ENCODE data around the gene PEX16. TPM values are rescaled to one million over a fixed set of nuclear protein-coding genes. Genes with fewer than 3 reads are reported as not detected.

The PEX16 gene
- total and polyA plus RNA-seq, 11 donors = 10.4 to 22.8 (median 16.3) TPM

DNA sequence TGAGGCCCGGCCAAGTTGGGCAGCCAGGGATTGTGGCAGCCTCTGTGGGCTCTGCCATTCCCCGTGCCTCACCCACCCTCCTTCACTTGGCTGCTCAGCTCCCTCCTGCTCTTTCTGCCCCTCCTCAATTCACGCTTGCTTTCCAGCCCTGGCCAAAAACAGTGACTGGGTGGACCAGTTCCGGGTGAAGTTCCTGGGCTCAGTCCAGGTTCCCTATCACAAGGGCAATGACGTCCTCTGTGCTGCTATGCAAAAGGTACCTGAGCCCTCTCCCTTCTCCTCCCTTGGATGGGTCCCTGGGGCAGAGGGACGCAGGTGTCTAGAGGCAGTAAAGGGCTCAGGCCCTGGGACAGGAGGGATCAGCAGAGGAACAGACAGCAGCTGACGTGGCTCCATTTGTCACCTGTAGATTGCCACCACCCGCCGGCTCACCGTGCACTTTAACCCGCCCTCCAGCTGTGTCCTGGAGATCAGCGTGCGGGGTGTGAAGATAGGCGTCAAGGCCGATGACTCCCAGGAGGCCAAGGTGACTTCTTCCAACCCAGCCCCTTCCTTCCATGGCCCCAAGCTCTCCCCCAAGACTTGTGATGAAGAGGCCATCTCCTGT is 13.3 kb downstream of the PEX16 start:
- Histone ChIP-seq H3K9me3 (no peaks in the 10 kb centered on the region), H3K36me3 (peaks cover 0 to 18% (median 3%) of the 10 kb centered on the region in 9 donors), H3K27me3 (peaks cover 0 to 13% (median 0%) of the 10 kb centered on the region in 9 donors), H3K27ac (no peak overlapping the region), H3K4me1 (peaks cover 5 to 28% (median 14%) of the 10 kb centered on the region in 12 donors), H3K4me3 (no peak overlapping the region)
- intact Hi-C loops (cut with DNase I) = no loop called here
- DNase-seq (no peak), ATAC-seq (no peak)
- TF ChIP-seq, protein P1, sequence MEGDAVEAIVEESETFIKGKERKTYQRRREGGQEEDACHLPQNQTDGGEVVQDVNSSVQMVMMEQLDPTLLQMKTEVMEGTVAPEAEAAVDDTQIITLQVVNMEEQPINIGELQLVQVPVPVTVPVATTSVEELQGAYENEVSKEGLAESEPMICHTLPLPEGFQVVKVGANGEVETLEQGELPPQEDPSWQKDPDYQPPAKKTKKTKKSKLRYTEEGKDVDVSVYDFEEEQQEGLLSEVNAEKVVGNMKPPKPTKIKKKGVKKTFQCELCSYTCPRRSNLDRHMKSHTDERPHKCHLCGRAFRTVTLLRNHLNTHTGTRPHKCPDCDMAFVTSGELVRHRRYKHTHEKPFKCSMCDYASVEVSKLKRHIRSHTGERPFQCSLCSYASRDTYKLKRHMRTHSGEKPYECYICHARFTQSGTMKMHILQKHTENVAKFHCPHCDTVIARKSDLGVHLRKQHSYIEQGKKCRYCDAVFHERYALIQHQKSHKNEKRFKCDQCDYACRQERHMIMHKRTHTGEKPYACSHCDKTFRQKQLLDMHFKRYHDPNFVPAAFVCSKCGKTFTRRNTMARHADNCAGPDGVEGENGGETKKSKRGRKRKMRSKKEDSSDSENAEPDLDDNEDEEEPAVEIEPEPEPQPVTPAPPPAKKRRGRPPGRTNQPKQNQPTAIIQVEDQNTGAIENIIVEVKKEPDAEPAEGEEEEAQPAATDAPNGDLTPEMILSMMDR (IDR thresholded peaks at IDR 0.05) = no peak
- no peak for TF ChIP-seq POLR2A (IDR thresholded peaks at IDR 0.05)
- WGBS, 4 donors = 82 to 84% (median 83%) methylated on average over 15 of the region's 15 CpGs

DNA sequence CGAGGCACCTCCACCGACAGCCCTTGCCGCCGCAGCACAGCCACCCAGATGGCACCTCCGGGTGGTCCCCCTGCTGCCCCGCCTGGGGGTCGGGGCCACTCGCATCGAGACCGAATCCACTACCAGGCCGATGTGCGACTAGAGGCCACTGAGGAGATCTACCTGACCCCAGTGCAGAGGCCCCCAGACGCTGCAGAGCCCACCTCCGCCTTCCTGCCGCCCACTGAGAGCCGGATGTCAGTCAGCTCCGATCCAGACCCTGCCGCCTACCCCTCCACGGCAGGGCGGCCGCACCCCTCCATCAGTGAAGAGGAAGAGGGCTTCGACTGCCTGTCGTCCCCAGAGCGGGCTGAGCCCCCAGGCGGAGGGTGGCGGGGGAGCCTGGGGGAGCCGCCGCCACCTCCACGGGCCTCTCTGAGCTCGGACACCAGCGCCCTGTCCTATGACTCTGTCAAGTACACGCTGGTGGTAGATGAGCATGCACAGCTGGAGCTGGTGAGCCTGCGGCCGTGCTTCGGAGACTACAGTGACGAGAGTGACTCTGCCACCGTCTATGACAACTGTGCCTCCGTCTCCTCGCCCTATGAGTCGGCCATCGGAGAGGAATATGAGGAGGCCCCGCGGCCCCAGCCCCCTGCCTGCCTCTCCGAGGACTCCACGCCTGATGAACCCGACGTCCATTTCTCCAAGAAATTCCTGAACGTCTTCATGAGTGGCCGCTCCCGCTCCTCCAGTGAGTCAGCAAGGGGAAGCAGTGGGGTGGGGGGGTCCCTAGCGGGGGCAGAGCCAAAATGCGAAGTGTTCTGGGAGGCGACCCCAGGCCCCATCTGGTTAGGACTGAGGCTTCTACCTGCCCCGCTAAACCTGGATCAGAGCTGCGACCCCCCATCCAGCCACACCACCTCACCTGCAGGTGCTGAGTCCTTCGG is 15.0 kb downstream of the PEX16 start:
- peaks cover 0 to 17% (median 0%) of the 10 kb centered on the region in 9 donors for H3K36me3 ChIP-seq
- TF ChIP-seq POLR2A (IDR thresholded peaks at IDR 0.05) = no peak
- TF ChIP-seq, protein P1 (IDR thresholded peaks at IDR 0.05) = no peak
- DNase-seq = no peak
- H3K27me3 ChIP-seq = peaks cover 0 to 24% (median 0%) of the 10 kb centered on the region in 9 donors
- H3K9me3 ChIP-seq = no peaks in the 10 kb centered on the region
- no peak for ATAC-seq
- no peak overlapping the region for H3K27ac ChIP-seq
- H3K4me1 ChIP-seq = peaks cover 5 to 29% (median 23%) of the 10 kb centered on the region in 12 donors
- 94 to 96% (median 94%) methylated on average over 37 to 56 of the region's 56 CpGs for WGBS, 4 donors
- intact Hi-C loops (cut with DNase I) = no loop called here
- H3K4me3 ChIP-seq = no peak overlapping the region

- ATAC-seq = no peak
- Histone ChIP-seq H3K27me3 (peaks cover 0 to 25% (median 0%) of the 10 kb centered on the region in 9 donors), H3K36me3 (peaks cover 0 to 17% (median 0%) of the 10 kb centered on the region in 9 donors), H3K4me3 (no peak overlapping the region), H3K9me3 (no peaks in the 10 kb centered on the region), H3K27ac (no peak overlapping the region), H3K4me1 (peaks cover 5 to 29% (median 23%) of the 10 kb centered on the region in 12 donors)
- intact Hi-C loops (cut with DNase I) = no loop called here
- WGBS, 4 donors = 66 to 83% (median 79%) methylated on average over 2 to 6 of the region's 6 CpGs
- TF ChIP-seq, protein P1 (IDR thresholded peaks at IDR 0.05) = no peak
- TF ChIP-seq POLR2A (IDR thresholded peaks at IDR 0.05) = no peak
- DNase-seq = no peak
Observed at GRCh38 chr11:45901626-45902025, 16.1 kb downstream of the PEX16 start.

Data from heart left ventricle (tissue), 16 donors.